Stimulated activated CD8-positive, alpha-beta memory T cell treated with anti-CD3 and anti-CD28 coated beads, Interleukin-12 subunit alpha, Interleukin-12 subunit beta, amount 100 ng/mL, for 4 hours (primary cell): Measurements from ENCODE around the gene NFATC4.
A peak's percentile ranks its signal among the peaks of the same experiment; 100 is the strongest.
"Not testable (repeated sequence)": the region's sequence is repeated elsewhere in the genome, so short reads cannot be mapped to it uniquely, and the experiment has no call there.

Source experiments
- DNase-seq: peaks from one replicate; pipeline ENCODE4 v3.0.0-alpha.2; 2020; ENCODE audit warnings: low read depth

NFATC4 gene

GRCh38 chr14:24367514-24368211, at the start of gene NFATC4:
Gene NFATC4 (plus strand): TSS chr14:24368184. CDS start chr14:24368341, 157 bp downstream.
- DNase-seq, result no peak

GRCh38 chr14:24321212-24321975, 46.6 kb upstream of the NFATC4 start:
- DNase-seq, result no peak

- no peak for DNase-seq
These were observed 45.3 kb upstream of the NFATC4 start for GRCh38 chr14:24322672-24323071.

DNA sequence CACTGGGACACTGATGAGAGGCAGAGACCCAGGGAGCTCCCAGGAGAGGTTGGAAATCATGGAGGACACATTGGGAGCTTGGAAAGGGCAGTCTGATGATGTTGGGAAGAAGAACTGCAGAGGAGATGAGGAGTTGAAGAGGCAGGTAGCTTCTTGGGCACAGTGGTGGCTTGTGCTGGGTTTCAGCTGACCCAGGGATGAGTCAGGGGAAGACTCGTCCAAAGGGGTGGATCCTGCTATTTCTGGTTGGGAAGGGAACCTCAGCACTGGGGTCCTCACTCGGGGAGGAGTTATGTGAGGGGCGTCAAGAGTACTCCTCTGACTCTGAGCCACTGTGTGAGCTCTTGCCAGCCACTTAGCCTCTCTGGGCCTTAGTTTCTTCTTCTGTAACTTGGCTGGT, 44.6 kb upstream of the NFATC4 start:
- DNase-seq, result no peak

- DNase-seq, result no peak
These were observed 44.0 kb upstream of the NFATC4 start for GRCh38 chr14:24324024-24324423.

DNA sequence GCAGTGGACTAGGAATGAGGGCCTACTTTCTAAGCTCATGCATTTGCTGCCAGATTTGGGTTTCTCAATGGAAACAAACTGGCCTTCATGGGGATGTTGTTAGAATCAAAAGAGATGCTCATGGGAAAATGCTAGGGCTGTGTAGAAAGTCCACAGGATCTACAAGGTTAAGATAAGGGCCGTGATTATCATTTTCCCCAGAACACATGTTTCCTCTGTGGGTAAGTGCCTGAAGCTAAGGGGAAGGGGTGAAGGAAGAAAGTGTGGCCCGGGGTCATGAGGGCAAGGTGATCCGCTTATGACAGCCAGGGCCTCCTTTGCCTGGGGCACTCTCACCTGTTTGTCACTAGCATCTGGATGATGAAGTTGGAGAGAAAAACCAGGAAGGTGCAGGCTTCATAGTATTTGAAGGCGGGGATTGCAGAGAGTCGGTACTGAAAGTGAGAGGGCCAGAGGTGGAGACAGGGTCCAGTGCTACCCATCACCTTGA, 42.9 kb upstream of the NFATC4 start:
- DNase-seq, result no peak

- no peak for DNase-seq
These were observed 42.0 kb upstream of the NFATC4 start for GRCh38 chr14:24325963-24326362.

GRCh38 chr14:24327303-24327702, 40.7 kb upstream of the NFATC4 start:
- DNase-seq, result no peak

GRCh38 chr14:24327914-24328313, 40.1 kb upstream of the NFATC4 start:
- not testable (repeated sequence) for DNase-seq

- DNase-seq, result no peak
These were observed 38.8 kb upstream of the NFATC4 start for GRCh38 chr14:24329073-24329663.

DNA sequence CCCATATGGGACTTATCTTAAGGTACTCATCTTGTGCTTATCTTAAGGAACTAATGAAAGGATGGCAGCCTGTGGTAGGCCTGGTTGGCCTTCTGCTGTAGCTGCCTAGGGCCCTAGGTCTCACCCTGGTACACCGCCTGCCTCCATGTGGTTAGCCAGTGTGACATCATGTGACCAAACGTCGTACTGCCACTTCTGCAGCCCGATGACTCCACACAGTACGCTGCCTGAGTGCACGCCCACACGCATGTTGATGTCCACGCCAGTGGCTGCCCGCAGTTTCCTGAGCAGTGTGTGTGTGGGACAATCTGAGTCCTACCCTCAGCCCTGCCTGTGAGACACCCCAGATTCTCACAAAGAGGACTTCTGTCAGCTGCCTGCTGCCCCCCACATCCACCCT, 38.2 kb upstream of the NFATC4 start:
- peak; percentile 62 for DNase-seq

DNA sequence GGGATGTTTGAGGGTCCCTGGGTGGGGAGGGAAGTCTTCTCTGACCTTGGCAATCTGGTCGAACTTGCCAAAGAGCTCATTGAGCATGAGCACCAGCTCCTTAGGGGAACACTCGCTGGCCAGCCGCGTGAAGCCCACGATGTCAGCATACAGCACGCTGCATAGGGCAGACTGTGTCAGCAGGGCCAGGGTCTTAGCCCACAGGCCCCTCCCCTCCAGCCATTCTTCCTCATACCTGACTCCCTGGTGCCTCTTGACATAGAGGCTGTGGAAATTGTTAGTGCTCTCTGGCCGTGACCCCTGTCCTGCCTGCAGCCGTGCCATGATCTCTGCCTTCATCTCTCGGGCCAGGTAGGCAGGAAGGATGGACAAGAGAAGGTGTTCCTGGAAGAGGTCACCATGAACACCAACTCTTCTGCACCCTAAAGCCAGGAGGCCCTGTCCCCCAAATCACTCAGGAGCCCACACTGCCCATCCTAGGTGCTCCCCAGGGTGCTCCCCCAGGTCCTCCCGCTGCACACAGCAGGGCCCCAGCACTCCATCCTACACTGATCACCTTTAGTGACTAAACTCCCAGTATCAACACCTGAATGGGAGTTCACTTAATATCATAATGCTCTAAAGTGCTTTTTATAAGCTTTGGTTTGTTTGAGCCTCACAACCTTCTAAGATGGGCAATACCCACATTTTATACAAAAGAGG, 36.9 kb upstream of the NFATC4 start:
- DNase-seq, result no peak

DNA sequence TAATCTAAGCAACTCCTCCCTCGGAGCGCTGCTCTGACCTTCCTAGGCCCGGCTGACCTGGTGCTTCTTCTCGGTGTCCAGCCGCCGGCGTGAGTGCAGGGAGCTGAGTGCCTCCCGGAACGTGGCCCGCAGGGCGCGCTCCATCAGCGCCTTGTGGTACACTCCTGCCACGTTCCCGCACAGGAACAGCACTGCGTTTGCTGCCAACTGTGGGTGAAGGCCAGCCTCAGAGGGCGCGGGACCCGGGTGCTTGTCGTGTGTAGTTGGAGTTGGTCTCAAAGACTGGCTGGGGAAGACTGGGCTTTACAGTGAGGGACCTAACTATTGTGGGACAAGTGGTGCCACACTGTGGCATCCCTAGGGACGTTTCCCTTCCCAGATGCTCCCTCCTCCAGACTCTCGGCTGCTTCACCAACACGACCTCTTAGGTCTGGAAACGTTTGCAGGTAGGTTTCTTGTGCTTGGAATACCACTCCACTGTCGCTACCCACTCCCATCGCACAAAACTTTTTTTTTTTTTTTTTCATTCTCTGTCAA, 36.2 kb upstream of the NFATC4 start:
- no peak for DNase-seq

- DNase-seq, result peak; percentile 63
These were observed 35.6 kb upstream of the NFATC4 start for GRCh38 chr14:24332268-24332993.

DNA sequence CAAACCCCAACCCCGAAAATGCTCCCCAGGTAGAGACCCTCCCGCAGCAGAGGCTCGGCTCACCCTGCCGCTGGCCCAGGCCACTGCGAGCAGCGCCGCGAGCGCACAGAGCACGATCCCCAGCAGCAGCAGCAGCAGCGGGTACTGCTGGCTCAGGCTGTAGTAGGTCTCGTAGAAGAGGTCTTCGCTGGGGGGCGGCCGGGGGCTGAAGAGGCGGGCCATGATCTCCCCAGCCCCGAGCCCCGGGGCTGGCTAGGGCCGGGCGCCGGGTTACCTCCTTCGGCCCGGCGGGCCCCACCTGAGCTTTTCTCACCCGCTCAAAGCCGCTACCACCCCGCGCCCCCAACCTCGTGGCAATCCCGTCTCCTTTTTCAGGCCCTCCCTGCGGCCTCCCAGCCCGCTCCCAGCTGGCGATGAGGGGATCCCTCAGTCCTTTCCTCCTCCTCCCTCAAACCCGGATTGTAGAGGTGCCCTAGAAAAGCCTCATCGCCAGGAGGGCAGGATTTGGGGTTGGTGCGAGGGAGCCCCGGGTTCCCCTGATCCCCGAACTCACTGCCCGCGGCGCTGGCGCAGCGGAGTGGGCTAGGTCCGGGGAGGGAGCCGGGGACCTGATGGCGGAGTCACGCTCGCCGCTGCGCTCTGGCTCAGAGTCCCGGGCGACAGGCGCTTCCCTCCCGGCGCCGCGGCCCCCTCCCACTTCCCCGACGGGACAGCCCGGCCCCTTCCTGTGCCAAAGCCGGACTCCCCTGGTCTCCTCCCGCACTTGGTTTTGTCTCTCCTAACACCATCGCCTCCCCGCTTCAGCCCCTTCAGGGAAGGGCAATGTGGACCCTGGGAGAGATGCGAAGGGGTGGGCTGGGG, 33.3 kb upstream of the NFATC4 start, which contains the start of gene ADCY4:
Gene ADCY4 (minus strand): TSS at position 641 of the 861 bp plus-strand sequence. CDS start 419 bp downstream, at position 222.
- no peak for DNase-seq

GRCh38 chr14:24335461-24336171, 32.4 kb upstream of the NFATC4 start:
- no peak for DNase-seq

- DNase-seq, result no peak
These were observed 30.7 kb upstream of the NFATC4 start for GRCh38 chr14:24337144-24337823.

DNA sequence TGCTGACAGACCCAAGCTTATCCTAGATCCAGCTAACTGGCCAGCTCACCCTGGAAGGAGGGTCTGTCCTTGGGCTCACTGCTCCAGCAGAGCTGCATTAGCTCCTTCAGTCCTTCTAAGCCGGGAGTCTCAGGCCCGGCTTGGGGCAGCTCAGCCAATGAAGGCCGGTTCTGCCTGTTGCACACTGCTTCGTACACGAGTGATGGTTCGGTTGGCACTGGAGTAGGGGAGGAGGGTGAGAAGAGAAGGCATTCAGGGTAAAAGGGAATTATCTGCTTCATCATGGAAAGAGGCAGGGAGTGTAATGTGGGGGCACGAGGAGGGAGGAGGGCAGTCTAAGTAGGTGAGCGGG, 30.2 kb upstream of the NFATC4 start:
- no peak for DNase-seq

DNA sequence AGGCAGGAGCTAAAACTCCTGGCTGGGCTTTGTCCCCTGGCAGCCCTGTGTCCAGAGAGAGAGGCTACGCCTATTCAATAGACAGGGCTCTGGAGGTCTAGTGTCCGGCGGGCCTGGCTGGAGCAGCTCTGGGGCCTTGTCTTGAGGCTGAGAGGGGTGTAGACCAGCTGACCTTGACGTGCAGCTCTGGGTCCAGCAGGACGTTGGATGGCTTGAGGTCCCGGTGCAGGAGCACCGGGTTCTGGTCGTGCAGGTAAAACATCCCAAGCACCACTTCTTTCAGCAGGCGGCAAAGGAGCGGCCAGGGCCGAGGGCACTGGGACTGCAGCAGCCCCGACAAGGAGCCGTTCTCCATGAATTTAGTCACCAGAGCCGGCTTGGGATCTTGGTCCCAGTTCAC, 29.1 kb upstream of the NFATC4 start:
- DNase-seq, result no peak
